GM19438 (cell line): ENCODE data around the gene TSPAN17.

Source experiments
- ATAC-seq: cut with Tn5 transposase; IDR thresholded peaks from one replicate; pipeline ENCODE4 v1.9.1; 2021; ENCODE audit warnings: low read depth; ENCODE audit not compliant: unreplicated experiment

TSPAN17 gene

GRCh38 chr5:176658817-176659511 is 11.7 kb downstream of the TSPAN17 start:
- no peak for ATAC-seq

GRCh38 chr5:176659512-176659839 is 12.2 kb downstream of the TSPAN17 start:
- ATAC-seq, result no peak

- ATAC-seq, result no peak
These were observed 12.7 kb downstream of the TSPAN17 start for GRCh38 chr5:176659860-176660461.

GRCh38 chr5:176660530-176660859 is 13.2 kb downstream of the TSPAN17 start:
- peak; percentile 17 for ATAC-seq

GRCh38 chr5:176660860-176661641 is 13.8 kb downstream of the TSPAN17 start:
- peak; percentile 53 for ATAC-seq

GRCh38 chr5:176661676-176662075 is 14.4 kb downstream of the TSPAN17 start:
- ATAC-seq, result no peak

GRCh38 chr5:176662371-176663333 is 15.4 kb downstream of the TSPAN17 start:
- ATAC-seq, result no peak

- ATAC-seq, result no peak
These were observed 16.3 kb downstream of the TSPAN17 start for GRCh38 chr5:176663566-176663965.

GRCh38 chr5:176664479-176664878 is 17.2 kb downstream of the TSPAN17 start:
- no peak for ATAC-seq

GRCh38 chr5:176664886-176665285 is 17.6 kb downstream of the TSPAN17 start:
- no peak for ATAC-seq

GRCh38 chr5:176665517-176665916 is 18.2 kb downstream of the TSPAN17 start:
- no peak for ATAC-seq

- no peak for ATAC-seq
These were observed 20.4 kb downstream of the TSPAN17 start for GRCh38 chr5:176667637-176668036.

GRCh38 chr5:176670449-176670848 is 23.2 kb downstream of the TSPAN17 start:
- no peak for ATAC-seq

- ATAC-seq, result no peak
These were observed 24.1 kb downstream of the TSPAN17 start for GRCh38 chr5:176671399-176671798.

GRCh38 chr5:176671890-176672747 is 24.8 kb downstream of the TSPAN17 start:
- ATAC-seq, result no peak

- no peak for ATAC-seq
These were observed 26.6 kb downstream of the TSPAN17 start for GRCh38 chr5:176673651-176674583.

- ATAC-seq, result no peak
These were observed 27.5 kb downstream of the TSPAN17 start for GRCh38 chr5:176674799-176675198.

- no peak for ATAC-seq
These were observed 28.5 kb downstream of the TSPAN17 start for GRCh38 chr5:176675676-176676360.
